Peyer's patch (tissue), 4 donors: ENCODE results near the gene OPCML. TPM values are rescaled to one million over a fixed set of nuclear protein-coding genes. Genes with fewer than 3 reads are reported as not detected.

Source experiments
- DNase-seq, 3 donors: peaks; one replicate each; pipeline ENCODE4 v3.0.0-alpha.2; 2017 to 2019
- H3K27ac ChIP-seq, 4 donors: fragments of 200-600 bp; sonication (generic); one replicate each; pipeline ENCODE4 v1.5.1; 2016 to 2019
- H3K27me3 ChIP-seq, 2 donors: fragments of 200-600 bp; sonication (generic); one replicate each; pipeline ENCODE4 v1.5.1; 2019
- H3K36me3 ChIP-seq, 3 donors: fragments of 200-600 bp; sonication (generic); one replicate each; pipeline ENCODE4 v1.5.1; 2016 to 2019
- H3K4me1 ChIP-seq, 4 donors: fragments of 200-600 bp; sonication (generic); one replicate each; pipeline ENCODE4 v1.5.1; 2016 to 2019
- H3K4me3 ChIP-seq, 4 donors: fragments of 200-600 bp; sonication (generic); 1 replicate in 3 of 4; 2 replicates in 1 of 4; pipeline ENCODE4 v1.5.1; 2016 to 2019; ENCODE audit warnings: mild to moderate bottlenecking in 1 of 4
- H3K9me3 ChIP-seq, 4 donors: fragments of 200-600 bp; sonication (generic); one replicate each; pipeline ENCODE4 v1.5.1; 2016 to 2019; ENCODE audit warnings: mild to moderate bottlenecking in 1 of 4
- POLR2A ChIP-seq, 2 donors: fragments of 450-650 bp; IDR thresholded peaks; one replicate each; pipeline ENCODE4 v1.5.1; 2017; ENCODE audit warnings: antibody characterized with exemption in 2 of 2, mild to moderate bottlenecking in 2 of 2, moderate library complexity in 2 of 2
- total RNA-seq, 4 donors: library from RNA; depleted of rRNA; stranded (reverse); fragments of >200 nt; gene quantifications; one replicate each; pipeline ENCODE4 v1.1.0, GENCODE V29; 2016
- TF ChIP-seq, protein P1 (sequence below), 6 experiments: fragments of 450-650 bp in 4 of 6; fragments of 200-600 bp in 2 of 6; sonication (generic) in 1 of 6; IDR thresholded peaks; one replicate each; pipeline ENCODE4 v1.5.1; 2017 to 2019; ENCODE audit warnings: antibody characterized with exemption in 6 of 6, mild to moderate bottlenecking in 3 of 6, moderate library complexity in 1 of 6

OPCML gene
- total RNA-seq, 4 donors from 2014 or later, result not detected

DNA sequence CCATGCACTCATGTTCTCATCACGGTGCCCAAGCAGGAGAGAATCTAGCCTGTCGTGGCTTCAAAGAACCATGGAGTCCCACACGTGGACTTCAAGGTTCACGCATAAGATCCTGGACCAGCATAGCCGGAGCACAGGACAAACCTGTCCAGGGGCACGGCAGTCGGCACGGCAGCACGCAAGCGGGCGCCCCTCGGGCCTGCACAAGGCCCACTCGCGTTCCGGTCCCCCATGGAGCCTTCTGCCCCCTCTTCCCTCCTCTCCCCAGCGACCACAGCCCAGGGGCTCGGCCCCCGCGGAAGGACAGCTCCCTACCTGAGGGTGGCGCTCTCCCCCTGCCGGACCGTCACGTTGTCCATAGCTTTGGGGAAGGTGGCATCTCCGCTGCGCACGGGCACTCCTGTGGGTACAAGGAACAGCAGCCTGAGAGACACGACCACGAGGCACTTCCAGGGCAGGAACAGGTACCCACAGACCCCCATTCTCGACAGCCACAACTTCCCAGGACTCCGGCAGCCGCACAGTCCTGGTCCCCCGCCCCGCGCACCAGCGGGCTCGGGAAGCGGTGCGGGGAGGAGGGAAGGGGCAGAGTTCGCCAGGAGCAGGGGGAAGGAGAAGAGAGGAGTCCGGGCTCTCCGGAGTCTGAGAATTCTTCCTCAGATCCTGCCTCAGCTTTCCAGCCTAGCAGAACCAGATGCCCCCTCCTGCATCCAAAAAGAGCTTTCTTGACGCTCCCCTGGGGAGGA is 589.5 kb downstream of the OPCML start:
- Histone ChIP-seq H3K4me1 (peaks cover 0 to 12% (median 0%) of the 10 kb centered on the region in 4 donors), H3K36me3 (no peaks in the 10 kb centered on the region), H3K27me3 (peaks cover 0 to 14% of the 10 kb centered on the region in 2 donors), H3K4me3 (peak overlapping the region in 1 of 4 donors; percentile 42), H3K9me3 (no peaks in the 10 kb centered on the region), H3K27ac (no peak overlapping the region)
- no peak for DNase-seq
- TF ChIP-seq POLR2A (IDR thresholded peaks at IDR 0.05), result no peak
- TF ChIP-seq, protein P1, sequence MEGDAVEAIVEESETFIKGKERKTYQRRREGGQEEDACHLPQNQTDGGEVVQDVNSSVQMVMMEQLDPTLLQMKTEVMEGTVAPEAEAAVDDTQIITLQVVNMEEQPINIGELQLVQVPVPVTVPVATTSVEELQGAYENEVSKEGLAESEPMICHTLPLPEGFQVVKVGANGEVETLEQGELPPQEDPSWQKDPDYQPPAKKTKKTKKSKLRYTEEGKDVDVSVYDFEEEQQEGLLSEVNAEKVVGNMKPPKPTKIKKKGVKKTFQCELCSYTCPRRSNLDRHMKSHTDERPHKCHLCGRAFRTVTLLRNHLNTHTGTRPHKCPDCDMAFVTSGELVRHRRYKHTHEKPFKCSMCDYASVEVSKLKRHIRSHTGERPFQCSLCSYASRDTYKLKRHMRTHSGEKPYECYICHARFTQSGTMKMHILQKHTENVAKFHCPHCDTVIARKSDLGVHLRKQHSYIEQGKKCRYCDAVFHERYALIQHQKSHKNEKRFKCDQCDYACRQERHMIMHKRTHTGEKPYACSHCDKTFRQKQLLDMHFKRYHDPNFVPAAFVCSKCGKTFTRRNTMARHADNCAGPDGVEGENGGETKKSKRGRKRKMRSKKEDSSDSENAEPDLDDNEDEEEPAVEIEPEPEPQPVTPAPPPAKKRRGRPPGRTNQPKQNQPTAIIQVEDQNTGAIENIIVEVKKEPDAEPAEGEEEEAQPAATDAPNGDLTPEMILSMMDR (IDR thresholded peaks at IDR 0.05), result no peak

- no peaks in the 10 kb centered on the region for H3K36me3 ChIP-seq
- no peaks in the 10 kb centered on the region for H3K9me3 ChIP-seq
- no peak overlapping the region for H3K27ac ChIP-seq
- DNase-seq, result no peak
- H3K27me3 ChIP-seq, result peaks cover 0 to 14% of the 10 kb centered on the region in 2 donors
- no peak overlapping the region for H3K4me3 ChIP-seq
- TF ChIP-seq, protein P1 (IDR thresholded peaks at IDR 0.05), result no peak
- no peak for TF ChIP-seq POLR2A (IDR thresholded peaks at IDR 0.05)
- H3K4me1 ChIP-seq, result peaks cover 0 to 12% (median 0%) of the 10 kb centered on the region in 4 donors
Measured at GRCh38 chr11:132941761-132942160, 590.5 kb downstream of the OPCML start.

DNA sequence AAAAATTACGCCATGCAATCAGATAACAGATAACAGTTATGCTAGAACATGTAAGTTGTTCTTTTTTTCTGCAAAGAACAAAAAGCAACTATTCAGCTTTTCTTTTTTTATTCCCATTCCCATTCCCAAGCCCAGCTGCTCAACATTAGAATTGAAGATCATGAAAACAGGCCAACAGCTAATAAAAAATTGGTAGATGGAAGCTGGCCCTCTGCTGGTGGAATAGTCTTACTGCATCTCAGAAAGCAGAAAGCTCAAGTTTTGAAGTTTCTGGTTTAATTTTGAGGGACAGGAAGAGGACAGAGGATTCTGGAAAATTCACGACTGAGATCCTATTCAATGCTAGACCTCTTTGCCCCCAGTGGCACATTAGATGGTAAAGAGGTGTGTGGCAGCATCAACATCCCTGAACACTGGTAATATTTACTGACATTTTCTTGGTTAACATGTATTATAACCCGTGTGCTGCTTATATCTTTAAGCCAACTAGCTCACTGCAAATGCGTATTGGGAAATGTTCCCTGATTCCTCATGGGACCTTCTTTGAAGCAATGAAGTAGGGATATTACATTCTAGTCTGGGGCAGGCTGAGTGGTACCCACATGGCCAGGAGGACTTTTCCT is 591.2 kb downstream of the OPCML start:
- Histone ChIP-seq H3K27me3 (peaks cover 0 to 14% of the 10 kb centered on the region in 2 donors), H3K27ac (no peak overlapping the region), H3K36me3 (no peaks in the 10 kb centered on the region), H3K4me1 (peaks cover 0 to 12% (median 0%) of the 10 kb centered on the region in 4 donors), H3K9me3 (no peaks in the 10 kb centered on the region), H3K4me3 (no peak overlapping the region)
- TF ChIP-seq POLR2A (IDR thresholded peaks at IDR 0.05), result no peak
- TF ChIP-seq, protein P1 (IDR thresholded peaks at IDR 0.05), result peak; percentile 8 to 87 (median 74)
- DNase-seq, result peak in 1 of 3 donors; percentile 52

DNA sequence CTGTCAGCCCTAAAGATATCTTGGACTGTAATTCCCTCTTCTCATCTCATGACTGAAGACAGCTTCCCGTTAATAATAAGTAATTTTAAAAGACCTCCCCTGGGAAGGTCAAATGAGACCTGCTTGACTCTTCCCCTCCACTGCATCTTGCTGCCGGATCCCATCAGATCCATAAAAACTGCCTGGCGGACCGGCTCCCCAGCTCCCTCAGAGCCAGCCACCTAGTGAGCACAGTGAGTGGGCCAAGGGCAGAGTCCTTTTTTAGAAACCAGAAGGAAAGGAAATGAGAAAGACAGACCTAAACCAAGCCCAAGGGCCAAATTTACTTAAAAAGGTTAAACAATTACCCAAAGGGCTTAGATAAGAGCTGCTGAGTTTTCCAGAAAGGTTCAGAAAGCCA is 595.3 kb downstream of the OPCML start:
- no peak overlapping the region for H3K27ac ChIP-seq
- no peaks in the 10 kb centered on the region for H3K4me1 ChIP-seq
- H3K9me3 ChIP-seq, result no peaks in the 10 kb centered on the region
- H3K27me3 ChIP-seq, result no peaks in the 10 kb centered on the region
- TF ChIP-seq, protein P1 (IDR thresholded peaks at IDR 0.05), result no peak
- no peak for TF ChIP-seq POLR2A (IDR thresholded peaks at IDR 0.05)
- no peak overlapping the region for H3K4me3 ChIP-seq
- no peaks in the 10 kb centered on the region for H3K36me3 ChIP-seq
- no peak for DNase-seq

DNA sequence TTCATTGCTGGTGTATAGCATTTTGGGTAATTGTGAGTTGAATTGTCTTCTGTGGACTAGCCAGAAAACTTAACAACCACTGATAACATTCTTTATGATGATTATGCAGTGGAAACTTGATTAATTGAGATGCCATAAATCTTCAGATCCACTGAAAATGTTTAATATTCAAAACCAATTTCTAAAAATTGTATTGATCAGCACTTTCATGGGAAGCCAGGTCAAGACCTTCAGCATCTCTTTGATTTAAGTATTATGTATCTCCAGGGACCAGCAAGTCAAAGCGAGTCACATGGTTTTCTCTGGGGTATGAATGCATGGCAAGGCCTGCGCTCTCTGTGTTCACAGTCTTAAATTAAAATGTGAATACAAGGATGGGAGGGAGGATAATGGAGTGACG is 596.9 kb downstream of the OPCML start:
- H3K4me1 ChIP-seq, result no peaks in the 10 kb centered on the region
- H3K4me3 ChIP-seq, result no peak overlapping the region
- no peak for TF ChIP-seq POLR2A (IDR thresholded peaks at IDR 0.05)
- TF ChIP-seq, protein P1 (IDR thresholded peaks at IDR 0.05), result no peak
- H3K36me3 ChIP-seq, result no peaks in the 10 kb centered on the region
- no peak for DNase-seq
- H3K27ac ChIP-seq, result no peak overlapping the region
- no peaks in the 10 kb centered on the region for H3K9me3 ChIP-seq
- H3K27me3 ChIP-seq, result no peaks in the 10 kb centered on the region
